Lower leg skin (tissue), 4 donors: Measurements from ENCODE around the gene SGSH. TPM values are rescaled to one million over a fixed set of nuclear protein-coding genes. Genes with fewer than 3 reads are reported as not detected.
"Not testable (repeated sequence)": the region's sequence is repeated elsewhere in the genome, so short reads cannot be mapped to it uniquely, and the experiment has no call there.

Experiments used
- DNase-seq, 2 donors: peaks; one replicate each; pipeline ENCODE4 v3.0.0-alpha.2; 2019; ENCODE audit warnings: low spot score in 2 of 2
- H3K4me3 ChIP-seq: fragments of 200-600 bp; sonication (generic); 2 replicates; pipeline ENCODE4 v1.5.1; 2017; ENCODE audit warnings: mild to moderate bottlenecking, low read depth; ENCODE audit not compliant: poor library complexity, severe bottlenecking
- POLR2A ChIP-seq, 2 donors: fragments of 450-650 bp; IDR thresholded peaks; one replicate each; pipeline ENCODE4 v1.6.1; 2016 to 2017; ENCODE audit warnings: antibody characterized with exemption in 2 of 2, mild to moderate bottlenecking in 1 of 2, moderate library complexity in 1 of 2
- WGBS, 2 donors: methylation state at CpG; one replicate each; pipeline ENCODE4 v1.1.5; 2018; 5-methylcytosine and 5-hydroxymethylcytosine counted together
- intact Hi-C: fragments of 100-400 bp; cut with DNase I; formaldehyde crosslinking; loops from one replicate; pipeline ENCODE4 v1.15.0; 2023; ENCODE audit warnings: low total_unique reads
- total RNA-seq, 4 donors: library from RNA; depleted of rRNA; stranded (reverse); fragments of >200 nt; gene quantifications; one replicate each; pipeline ENCODE4 v1.1.0, GENCODE V29; 2016
- TF ChIP-seq, protein P1 (sequence below), 3 donors: fragments of 450-650 bp; IDR thresholded peaks; one replicate each; pipeline ENCODE4 v1.5.1; 2016; ENCODE audit warnings: antibody characterized with exemption in 3 of 3, mild to moderate bottlenecking in 3 of 3, moderate library complexity in 2 of 3

The SGSH gene
- total RNA-seq, 4 donors from 2014 or later = 19.4 to 47.3 (median 37.0) TPM

DNA sequence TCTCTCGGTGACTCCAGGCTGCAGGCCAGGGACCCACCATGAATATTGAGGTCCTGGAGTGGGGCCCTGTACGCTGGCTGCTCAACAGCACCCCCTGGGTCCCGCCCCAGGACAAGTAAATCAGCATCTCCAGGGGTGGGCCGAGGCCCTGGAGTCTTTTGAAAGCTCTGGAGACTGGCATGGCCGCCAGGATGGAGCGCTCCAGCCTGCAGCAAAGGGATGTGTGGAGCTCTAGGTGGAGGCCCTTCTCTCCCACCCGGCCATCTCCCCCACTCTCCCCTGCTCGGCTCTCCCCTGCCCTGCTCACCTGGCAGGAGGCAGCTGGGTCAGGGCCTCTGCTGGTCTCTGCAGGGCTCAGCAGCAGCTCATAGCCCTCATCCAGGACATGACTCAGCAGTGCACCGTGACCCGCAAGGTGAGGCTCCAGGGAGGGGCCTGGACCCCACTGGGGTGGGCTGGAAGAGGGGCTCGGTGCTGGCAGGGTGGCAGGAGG is 16.6 kb downstream of the SGSH start:
- DNase-seq = no peak
- WGBS, 2 donors = 86 to 93% methylated on average over 9 to 10 of the region's 11 CpGs
- intact Hi-C loops = no loop called here
- TF ChIP-seq, protein P1, sequence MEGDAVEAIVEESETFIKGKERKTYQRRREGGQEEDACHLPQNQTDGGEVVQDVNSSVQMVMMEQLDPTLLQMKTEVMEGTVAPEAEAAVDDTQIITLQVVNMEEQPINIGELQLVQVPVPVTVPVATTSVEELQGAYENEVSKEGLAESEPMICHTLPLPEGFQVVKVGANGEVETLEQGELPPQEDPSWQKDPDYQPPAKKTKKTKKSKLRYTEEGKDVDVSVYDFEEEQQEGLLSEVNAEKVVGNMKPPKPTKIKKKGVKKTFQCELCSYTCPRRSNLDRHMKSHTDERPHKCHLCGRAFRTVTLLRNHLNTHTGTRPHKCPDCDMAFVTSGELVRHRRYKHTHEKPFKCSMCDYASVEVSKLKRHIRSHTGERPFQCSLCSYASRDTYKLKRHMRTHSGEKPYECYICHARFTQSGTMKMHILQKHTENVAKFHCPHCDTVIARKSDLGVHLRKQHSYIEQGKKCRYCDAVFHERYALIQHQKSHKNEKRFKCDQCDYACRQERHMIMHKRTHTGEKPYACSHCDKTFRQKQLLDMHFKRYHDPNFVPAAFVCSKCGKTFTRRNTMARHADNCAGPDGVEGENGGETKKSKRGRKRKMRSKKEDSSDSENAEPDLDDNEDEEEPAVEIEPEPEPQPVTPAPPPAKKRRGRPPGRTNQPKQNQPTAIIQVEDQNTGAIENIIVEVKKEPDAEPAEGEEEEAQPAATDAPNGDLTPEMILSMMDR (IDR thresholded peaks at IDR 0.05) = no peak
- TF ChIP-seq POLR2A (IDR thresholded peaks at IDR 0.05) = no peak
- no peak overlapping the region for H3K4me3 ChIP-seq

DNA sequence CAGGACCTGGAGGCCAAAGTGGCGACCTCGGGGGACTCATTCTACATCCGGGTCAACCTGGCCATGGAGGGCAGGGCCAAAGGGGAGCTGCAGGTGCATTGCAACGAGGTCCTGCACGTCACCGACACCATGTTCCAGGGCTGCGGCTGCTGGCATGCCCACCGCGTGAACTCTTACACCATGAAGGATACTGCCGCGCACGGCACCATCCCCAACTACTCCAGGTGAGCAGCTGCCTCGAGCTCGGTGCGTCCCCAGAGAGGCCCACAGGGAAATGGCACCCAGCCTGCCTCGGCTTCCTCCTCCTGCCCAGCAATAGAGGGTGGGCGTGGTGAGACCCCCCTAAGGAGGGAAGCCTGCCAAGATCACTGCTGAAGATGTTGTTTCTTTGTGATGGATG is 17.9 kb downstream of the SGSH start:
- 87 to 94% methylated on average over 17 of the region's 17 CpGs for WGBS, 2 donors

DNA sequence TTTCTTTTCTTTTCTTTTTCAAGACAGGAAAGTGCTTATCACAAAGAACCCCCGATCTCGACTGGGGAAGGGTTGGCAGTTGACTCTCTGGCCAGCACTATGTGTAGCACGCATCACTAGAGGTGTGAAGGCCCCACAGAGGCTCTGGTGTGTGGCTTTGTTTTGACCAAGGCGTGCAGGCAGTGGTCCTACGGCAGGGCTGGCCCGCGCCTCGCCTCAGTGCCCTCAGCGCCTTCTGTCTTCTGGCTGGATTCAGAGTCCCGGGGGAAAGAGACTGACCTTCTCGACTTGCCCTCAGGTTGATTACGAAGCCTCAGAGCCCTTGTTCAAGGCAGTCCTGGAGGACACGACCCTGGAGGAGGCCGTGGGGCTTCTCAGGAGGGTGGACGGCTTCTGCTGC is 18.7 kb downstream of the SGSH start:
- WGBS, 2 donors = 89 to 91% methylated on average over 14 to 15 of the region's 15 CpGs
- no peak for DNase-seq
- intact Hi-C loops = no loop called here
- no peak for TF ChIP-seq POLR2A (IDR thresholded peaks at IDR 0.05)
- TF ChIP-seq, protein P1 (IDR thresholded peaks at IDR 0.05) = no peak
- no peak overlapping the region for H3K4me3 ChIP-seq

More for the DNA sequence above, 17.9 kb downstream of the SGSH start:
- DNase-seq = no peak
- no peak for TF ChIP-seq POLR2A (IDR thresholded peaks at IDR 0.05)
- TF ChIP-seq, protein P1 (IDR thresholded peaks at IDR 0.05) = no peak
- H3K4me3 ChIP-seq = no peak overlapping the region
- intact Hi-C loops = no loop called here

DNA sequence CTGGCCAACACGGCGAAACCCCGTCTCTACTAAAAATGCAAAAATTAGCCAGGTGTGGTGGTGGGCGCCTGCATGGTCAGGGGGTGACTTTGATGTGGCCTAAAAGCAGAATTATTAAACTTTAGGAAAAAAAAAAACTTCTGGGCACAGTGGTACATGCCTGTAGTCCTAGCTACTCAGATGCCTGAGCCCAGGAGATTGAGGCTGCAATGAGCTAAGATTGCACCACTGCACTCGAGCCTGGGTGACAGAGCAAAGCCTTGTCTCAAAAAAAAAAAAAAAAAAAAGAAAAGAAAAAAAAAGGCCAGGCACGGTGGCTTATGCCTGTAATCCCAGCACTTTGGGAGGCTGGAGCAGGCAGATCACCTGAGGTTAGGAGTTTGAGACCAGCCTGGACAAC is 20.8 kb downstream of the SGSH start:
- H3K4me3 ChIP-seq, DNase-seq, intact Hi-C loops: not testable (repeated sequence)
- WGBS, 2 donors = 74 to 82% methylated on average over 6 of the region's 6 CpGs

DNA sequence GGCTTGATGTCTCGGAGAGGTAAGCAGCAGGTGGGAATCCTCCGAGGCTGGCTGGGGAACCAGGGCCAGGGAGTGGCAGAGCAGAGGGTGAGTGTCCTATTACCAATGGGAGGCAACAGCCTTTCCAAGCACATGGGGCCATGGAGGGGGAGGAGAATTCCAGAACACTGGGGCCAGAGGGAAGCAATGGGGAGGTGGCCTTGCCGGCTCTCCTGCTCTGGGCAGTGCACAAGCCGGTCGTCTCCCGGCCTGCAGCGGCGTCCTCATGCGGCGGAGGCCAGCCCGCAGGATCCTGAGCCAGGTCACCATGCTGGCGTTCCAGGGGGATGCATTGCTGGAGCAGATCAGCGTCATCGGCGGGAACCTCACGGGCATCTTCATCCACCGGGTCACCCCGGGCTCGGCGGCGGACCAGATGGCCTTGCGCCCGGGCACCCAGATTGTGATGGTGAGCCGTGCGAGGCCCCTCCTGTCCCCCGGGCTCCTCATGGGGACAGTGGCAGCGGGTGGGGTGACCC is 21.9 kb downstream of the SGSH start:
- H3K4me3 ChIP-seq = no peak overlapping the region
- TF ChIP-seq POLR2A (IDR thresholded peaks at IDR 0.05) = no peak
- TF ChIP-seq, protein P1 (IDR thresholded peaks at IDR 0.05) = no peak
- DNase-seq = no peak
- intact Hi-C loops = no loop called here
- WGBS, 2 donors = 67 to 85% methylated on average over 10 to 23 of the region's 27 CpGs

DNA sequence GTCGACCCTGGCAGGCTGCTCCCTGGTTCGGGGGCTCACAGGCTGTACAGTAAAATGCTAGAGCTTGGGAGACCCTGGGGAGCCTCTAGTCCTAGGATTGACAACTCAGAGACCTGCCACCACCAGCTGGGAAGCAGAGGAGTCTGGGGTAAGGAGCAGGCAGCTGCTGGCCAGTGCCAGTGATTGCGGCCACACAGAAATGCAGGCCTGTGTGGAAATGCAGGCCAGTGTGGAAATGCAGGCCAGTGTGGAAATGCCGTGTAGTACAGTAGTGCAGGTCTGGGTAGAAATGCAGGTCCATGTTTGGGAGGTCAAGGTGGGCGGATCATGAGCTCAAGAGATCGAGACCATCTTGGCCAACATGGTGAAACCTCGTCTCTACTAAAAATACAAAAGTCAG is 23.5 kb downstream of the SGSH start:
- 92 to 93% methylated on average over 7 of the region's 7 CpGs for WGBS, 2 donors
- no peak overlapping the region for H3K4me3 ChIP-seq
- intact Hi-C loops = no loop called here
- DNase-seq = no peak
- TF ChIP-seq, protein P1 (IDR thresholded peaks at IDR 0.05) = no peak
- no peak for TF ChIP-seq POLR2A (IDR thresholded peaks at IDR 0.05)
